ENCODE data around the gene ZBTB42. TPM values are rescaled to one million over a fixed set of nuclear protein-coding genes. Genes with fewer than 3 reads are reported as not detected.

Gene ZBTB42
- total and polyA plus RNA-seq, 2 of the 4 experiments (the other 2 are of a cell fraction) = 1.3 to 2.3 TPM

DNA sequence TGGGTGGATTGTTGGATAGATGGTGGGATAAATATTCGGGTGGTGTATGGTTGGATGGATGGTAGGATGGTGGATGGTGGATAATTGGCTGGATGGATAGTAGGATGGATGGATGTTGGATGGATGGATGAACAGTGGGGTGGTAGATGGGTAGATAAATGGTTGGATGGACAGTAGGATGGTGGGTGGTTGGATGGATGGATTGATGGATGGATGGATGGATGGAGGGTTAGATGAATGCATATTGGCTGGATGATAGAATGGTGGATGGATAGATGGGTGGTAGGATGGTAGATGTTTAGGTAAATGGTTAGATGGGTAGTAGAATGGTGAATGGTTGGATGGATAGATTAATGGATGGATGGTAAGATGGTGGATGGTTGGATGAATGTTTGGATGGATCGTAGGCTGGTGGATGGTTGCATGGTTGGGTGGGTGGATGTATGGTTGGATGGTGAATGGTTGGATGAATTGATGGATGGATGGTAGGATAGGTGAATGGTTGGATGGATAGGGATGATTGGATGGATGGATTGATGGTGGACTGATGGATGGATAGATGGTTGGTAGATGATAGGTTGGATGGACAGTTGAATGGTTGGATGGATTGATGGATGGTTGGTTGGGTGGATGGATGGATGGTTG, 23.6 kb downstream of the ZBTB42 start:
- dilution Hi-C loops (cut with HindIII; ENCODE audit: low sequenced_read_pairs, unreplicated experiment) = no loop called here
- no peak overlapping the region for H4K5ac ChIP-seq (ENCODE audit: low read depth, low read length)
- no peak overlapping the region for H3K4me2 ChIP-seq (ENCODE audit: low read depth, low read length)
- DNase-seq = no peak
- H3K4ac ChIP-seq (ENCODE audit: low read depth, low read length) = no peak overlapping the region
- no TSS peak for BruUV-seq (replicated peaks)
- in situ Hi-C loops (cut with MboI; ENCODE audit: low sequenced_read_pairs) = loop anchor here (5.0 kb wide), 1 partner anchor 57 kb away; no protein-coding TSS in a partner anchor
- H3K9ac ChIP-seq (ENCODE audit: low read depth, low read length) = no peak overlapping the region
- H3K4me1 ChIP-seq (ENCODE audit: control insufficient read depth, insufficient read depth, low read length) = peaks cover 9% of the 10 kb centered on the region
- H2BK15ac ChIP-seq (ENCODE audit: low read depth, low read length) = no peak overlapping the region
- no peak overlapping the region for H2BK20ac ChIP-seq (ENCODE audit: low read depth, low read length)
- no peak overlapping the region for H3K4me3 ChIP-seq (ENCODE audit: insufficient read depth, low read depth, low read length)
- ATAC-seq (ENCODE audit: low read depth) = no peak
- no peaks in the 10 kb centered on the region for H3K36me3 ChIP-seq (ENCODE audit: control insufficient read depth, insufficient read depth, low read length)
- intact Hi-C loops (cut with micrococcal nuclease) = no loop called here
- H3K79me1 ChIP-seq (ENCODE audit: low read depth in 1 of 2, low read length in 2 of 2) = 0 out of 4 replicates have a peak, but pooled peaks cover 0 to 3% of the 10 kb centered on the region in 2 experiments
- H3K9me1 ChIP-seq (ENCODE audit: insufficient read depth, low read length) = no peaks in the 10 kb centered on the region
- TF ChIP-seq FOS (IDR thresholded peaks at IDR 0.05; ENCODE audit: low read depth, low read length) (no peak), RFX5 (IDR thresholded peaks at IDR 0.05; ENCODE audit: low read depth, low read length) (no peak), ELK1 (IDR thresholded peaks at IDR 0.05; ENCODE audit: borderline replicate concordance, low read depth, low read length) (no peak), CTCF (conservative IDR thresholded peaks at IDR 0.05; ENCODE audit: low read depth, low read length) (no peak), BHLHE40 (IDR thresholded peaks at IDR 0.05; ENCODE audit: low read depth, low read length) (no peak), NFE2L2 (IDR thresholded peaks at IDR 0.05; ENCODE audit: low read depth, low read length) (no peak), SMC3 (IDR thresholded peaks at IDR 0.05; ENCODE audit: low read depth, low read length) (no peak), MAZ (IDR thresholded peaks at IDR 0.05; ENCODE audit: borderline replicate concordance, low read depth, low read length) (no peak), POLR2A (IDR thresholded peaks at IDR 0.05; ENCODE audit: low read depth, low read length) (no peak), CHD1 (IDR thresholded peaks at IDR 0.05; ENCODE audit: low read depth, low read length) (no peak), MAFK (IDR thresholded peaks at IDR 0.05; ENCODE audit: low read depth, low read length) (no peak), MXI1 (IDR thresholded peaks at IDR 0.05; ENCODE audit: borderline replicate concordance, low read depth, low read length) (no peak), RAD21 (IDR thresholded peaks at IDR 0.05; ENCODE audit: low read length) (no peak), CEBPB (IDR thresholded peaks at IDR 0.05; ENCODE audit: low read depth, low read length) (no peak), RCOR1 (IDR thresholded peaks at IDR 0.05; ENCODE audit: insufficient replicate concordance, low read length) (no peak)
- TF ChIP-seq, protein P1, sequence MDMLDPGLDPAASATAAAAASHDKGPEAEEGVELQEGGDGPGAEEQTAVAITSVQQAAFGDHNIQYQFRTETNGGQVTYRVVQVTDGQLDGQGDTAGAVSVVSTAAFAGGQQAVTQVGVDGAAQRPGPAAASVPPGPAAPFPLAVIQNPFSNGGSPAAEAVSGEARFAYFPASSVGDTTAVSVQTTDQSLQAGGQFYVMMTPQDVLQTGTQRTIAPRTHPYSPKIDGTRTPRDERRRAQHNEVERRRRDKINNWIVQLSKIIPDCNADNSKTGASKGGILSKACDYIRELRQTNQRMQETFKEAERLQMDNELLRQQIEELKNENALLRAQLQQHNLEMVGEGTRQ (IDR thresholded peaks at IDR 0.05; ENCODE audit: low read depth, low read length) = no peak
- H4K8ac ChIP-seq (ENCODE audit: low read depth in 2 of 2, low read length in 2 of 2) = no peak overlapping the region
- no peak overlapping the region for H3K14ac ChIP-seq (replicated peaks; ENCODE audit: low read depth, low read length)
- 90 to 100% methylated on average over 2 of the region's 2 CpGs for WGBS, 2 experiments (ENCODE audit: extremely low coverage in 2 of 2, insufficient read length in 1 of 2)
- no peaks in the 10 kb centered on the region for H4K20me1 ChIP-seq (ENCODE audit: insufficient read depth, low read length)
- POLR2A ChIA-PET (ENCODE audit: unreplicated experiment) = no interaction called here
- H3K23ac ChIP-seq (ENCODE audit: low read depth, low read length) = no peak overlapping the region
- H2AK5ac ChIP-seq (ENCODE audit: low read depth, low read length) = no peak overlapping the region
- H3K9me3 ChIP-seq (ENCODE audit: control insufficient read depth, insufficient read depth, low read length) = no peaks in the 10 kb centered on the region
- H2BK5ac ChIP-seq (ENCODE audit: low read depth, low read length, poor library complexity, severe bottlenecking) = peak overlapping the region; percentile 23
- CTCF ChIA-PET = no interaction called here
- H2AK9ac ChIP-seq (replicated peaks; ENCODE audit: low read depth, low read length, poor library complexity) = no peak overlapping the region
- no peak overlapping the region for H2AFZ ChIP-seq (replicated peaks; ENCODE audit: low read length, poor library complexity)
- H2BK120ac ChIP-seq (ENCODE audit: low read depth, low read length) = no peak overlapping the region
- no peak overlapping the region for H3K56ac ChIP-seq (ENCODE audit: extremely low read depth, insufficient read depth, low read length)
- H3K27me3 ChIP-seq (ENCODE audit: control insufficient read depth, insufficient read depth, low read length) = no peaks in the 10 kb centered on the region
- no peak overlapping the region for H3K27ac ChIP-seq (ENCODE audit: insufficient read depth, low read length)
- H3K18ac ChIP-seq (ENCODE audit: low read depth, low read length) = no peak overlapping the region
- no peak overlapping the region for H4K91ac ChIP-seq (ENCODE audit: insufficient read depth, low read depth, low read length)
